Measurements from ENCODE around the gene RETREG1.
"Not testable (repeated sequence)": the region's sequence is repeated elsewhere in the genome, so short reads cannot be mapped to it uniquely, and the experiment has no call there.

Gene RETREG1

GRCh38 chr5:16547200-16547842 is 69.5 kb downstream of the RETREG1 start:
- no peaks in the 10 kb centered on the region for H3K27me3 Mint-ChIP-seq (ENCODE audit: low read depth)
- no peaks in the 10 kb centered on the region for H3K9me3 Mint-ChIP-seq
- DNase-seq (ENCODE audit: low spot score): no peak
- no peak overlapping the region for H3K4me3 Mint-ChIP-seq
- no peaks in the 10 kb centered on the region for H3K4me1 Mint-ChIP-seq (ENCODE audit: low read depth)
- H3K36me3 Mint-ChIP-seq (ENCODE audit: low read depth): peaks cover 2% of the 10 kb centered on the region
- no peak overlapping the region for H3K27ac Mint-ChIP-seq

GRCh38 chr5:16546732-16547131 is 70.1 kb downstream of the RETREG1 start:
- DNase-seq (ENCODE audit: low spot score): no peak
- H3K4me3 Mint-ChIP-seq: no peak overlapping the region
- H3K36me3 Mint-ChIP-seq (ENCODE audit: low read depth): peaks cover 2% of the 10 kb centered on the region
- no peaks in the 10 kb centered on the region for H3K27me3 Mint-ChIP-seq (ENCODE audit: low read depth)
- H3K9me3 Mint-ChIP-seq: no peaks in the 10 kb centered on the region
- H3K4me1 Mint-ChIP-seq (ENCODE audit: low read depth): peaks cover 4% of the 10 kb centered on the region
- H3K27ac Mint-ChIP-seq: no peak overlapping the region

GRCh38 chr5:16544607-16545374 is 72.0 kb downstream of the RETREG1 start:
- H3K4me3 Mint-ChIP-seq: no peak overlapping the region
- peaks cover 15% of the 10 kb centered on the region for H3K4me1 Mint-ChIP-seq (ENCODE audit: low read depth)
- no peak overlapping the region for H3K27ac Mint-ChIP-seq
- DNase-seq (ENCODE audit: low spot score): no peak
- no peaks in the 10 kb centered on the region for H3K9me3 Mint-ChIP-seq
- H3K27me3 Mint-ChIP-seq (ENCODE audit: low read depth): no peaks in the 10 kb centered on the region
- H3K36me3 Mint-ChIP-seq (ENCODE audit: low read depth): no peaks in the 10 kb centered on the region

- H3K4me1 Mint-ChIP-seq (ENCODE audit: low read depth): peaks cover 15% of the 10 kb centered on the region
- H3K36me3 Mint-ChIP-seq (ENCODE audit: low read depth); DNase-seq (ENCODE audit: low spot score); H3K9me3 Mint-ChIP-seq; H3K27ac Mint-ChIP-seq; H3K4me3 Mint-ChIP-seq; H3K27me3 Mint-ChIP-seq (ENCODE audit: low read depth): not testable (repeated sequence)
Measured at GRCh38 chr5:16543206-16543605, 73.6 kb downstream of the RETREG1 start.

- DNase-seq (ENCODE audit: low spot score): no peak
- H3K4me3 Mint-ChIP-seq: no peak overlapping the region
- H3K9me3 Mint-ChIP-seq: no peaks in the 10 kb centered on the region
- H3K27ac Mint-ChIP-seq: no peak overlapping the region
- peaks cover 15% of the 10 kb centered on the region for H3K4me1 Mint-ChIP-seq (ENCODE audit: low read depth)
- H3K36me3 Mint-ChIP-seq (ENCODE audit: low read depth): peaks cover 2% of the 10 kb centered on the region
- no peaks in the 10 kb centered on the region for H3K27me3 Mint-ChIP-seq (ENCODE audit: low read depth)
Measured at GRCh38 chr5:16542236-16542635, 74.6 kb downstream of the RETREG1 start.

- not testable (repeated sequence) for H3K9me3 Mint-ChIP-seq, H3K27ac Mint-ChIP-seq
- peaks cover 15% of the 10 kb centered on the region for H3K4me1 Mint-ChIP-seq (ENCODE audit: low read depth)
Measured at GRCh38 chr5:16541592-16541991, 75.2 kb downstream of the RETREG1 start.

GRCh38 chr5:16540421-16540820 is 76.4 kb downstream of the RETREG1 start:
- Mint-ChIP-seq H3K9me3 (no peaks in the 10 kb centered on the region), H3K4me3 (no peak overlapping the region), H3K36me3 (ENCODE audit: low read depth) (peaks cover 2% of the 10 kb centered on the region), H3K27ac (no peak overlapping the region), H3K4me1 (ENCODE audit: low read depth) (peaks cover 18% of the 10 kb centered on the region), H3K27me3 (ENCODE audit: low read depth) (no peaks in the 10 kb centered on the region)
- no peak for DNase-seq (ENCODE audit: low spot score)

More at GRCh38 chr5:16541592-16541991, 75.2 kb downstream of the RETREG1 start:
- H3K36me3 Mint-ChIP-seq (ENCODE audit: low read depth); DNase-seq (ENCODE audit: low spot score); H3K27me3 Mint-ChIP-seq (ENCODE audit: low read depth); H3K4me3 Mint-ChIP-seq: not testable (repeated sequence)

- no peak for DNase-seq (ENCODE audit: low spot score)
- Mint-ChIP-seq H3K9me3 (no peaks in the 10 kb centered on the region), H3K27ac (no peak overlapping the region), H3K4me3 (no peak overlapping the region), H3K36me3 (ENCODE audit: low read depth) (peaks cover 2% of the 10 kb centered on the region), H3K4me1 (ENCODE audit: low read depth) (peaks cover 18% of the 10 kb centered on the region), H3K27me3 (ENCODE audit: low read depth) (no peaks in the 10 kb centered on the region)
Measured at GRCh38 chr5:16539169-16539666, 77.6 kb downstream of the RETREG1 start.

GRCh38 chr5:16538006-16538405 is 78.8 kb downstream of the RETREG1 start:
- DNase-seq (ENCODE audit: low spot score): no peak
- peaks cover 4% of the 10 kb centered on the region for H3K36me3 Mint-ChIP-seq (ENCODE audit: low read depth)
- H3K4me3 Mint-ChIP-seq: no peak overlapping the region
- no peak overlapping the region for H3K27ac Mint-ChIP-seq
- peaks cover 18% of the 10 kb centered on the region for H3K4me1 Mint-ChIP-seq (ENCODE audit: low read depth)
- H3K9me3 Mint-ChIP-seq: no peaks in the 10 kb centered on the region
- H3K27me3 Mint-ChIP-seq (ENCODE audit: low read depth): no peaks in the 10 kb centered on the region

- Mint-ChIP-seq H3K36me3 (ENCODE audit: low read depth) (peaks cover 4% of the 10 kb centered on the region), H3K27ac (no peak overlapping the region), H3K4me1 (ENCODE audit: low read depth) (peaks cover 14% of the 10 kb centered on the region), H3K4me3 (no peak overlapping the region), H3K27me3 (ENCODE audit: low read depth) (no peaks in the 10 kb centered on the region), H3K9me3 (no peaks in the 10 kb centered on the region)
- no peak for DNase-seq (ENCODE audit: low spot score)
Measured at GRCh38 chr5:16536818-16537217, 80.0 kb downstream of the RETREG1 start.

- Mint-ChIP-seq H3K4me3 (no peak overlapping the region), H3K27ac (no peak overlapping the region), H3K4me1 (ENCODE audit: low read depth) (peaks cover 9% of the 10 kb centered on the region), H3K27me3 (ENCODE audit: low read depth) (no peaks in the 10 kb centered on the region), H3K36me3 (ENCODE audit: low read depth) (peaks cover 4% of the 10 kb centered on the region), H3K9me3 (no peaks in the 10 kb centered on the region)
- no peak for DNase-seq (ENCODE audit: low spot score)
Measured at GRCh38 chr5:16536246-16536645, 80.6 kb downstream of the RETREG1 start.

- Mint-ChIP-seq H3K9me3 (no peaks in the 10 kb centered on the region), H3K4me3 (no peak overlapping the region), H3K4me1 (ENCODE audit: low read depth) (peaks cover 3% of the 10 kb centered on the region), H3K36me3 (ENCODE audit: low read depth) (peaks cover 4% of the 10 kb centered on the region), H3K27me3 (ENCODE audit: low read depth) (no peaks in the 10 kb centered on the region), H3K27ac (no peak overlapping the region)
- no peak for DNase-seq (ENCODE audit: low spot score)
Measured at GRCh38 chr5:16534280-16534679, 82.5 kb downstream of the RETREG1 start.

GRCh38 chr5:16531063-16531648 is 85.6 kb downstream of the RETREG1 start:
- Mint-ChIP-seq H3K4me3 (no peak overlapping the region), H3K27ac (no peak overlapping the region), H3K4me1 (ENCODE audit: low read depth) (no peaks in the 10 kb centered on the region), H3K27me3 (ENCODE audit: low read depth) (no peaks in the 10 kb centered on the region), H3K9me3 (no peaks in the 10 kb centered on the region), H3K36me3 (ENCODE audit: low read depth) (peaks cover 3% of the 10 kb centered on the region)
- no peak for DNase-seq (ENCODE audit: low spot score)

GRCh38 chr5:16529306-16529705 is 87.5 kb downstream of the RETREG1 start:
- Mint-ChIP-seq H3K9me3 (no peaks in the 10 kb centered on the region), H3K4me1 (ENCODE audit: low read depth) (peaks cover under 1% of the 10 kb centered on the region), H3K27ac (no peak overlapping the region), H3K4me3 (no peak overlapping the region), H3K36me3 (ENCODE audit: low read depth) (peaks cover 3% of the 10 kb centered on the region), H3K27me3 (ENCODE audit: low read depth) (no peaks in the 10 kb centered on the region)
- no peak for DNase-seq (ENCODE audit: low spot score)
